ENCODE results near the gene SALL3.

DNA sequence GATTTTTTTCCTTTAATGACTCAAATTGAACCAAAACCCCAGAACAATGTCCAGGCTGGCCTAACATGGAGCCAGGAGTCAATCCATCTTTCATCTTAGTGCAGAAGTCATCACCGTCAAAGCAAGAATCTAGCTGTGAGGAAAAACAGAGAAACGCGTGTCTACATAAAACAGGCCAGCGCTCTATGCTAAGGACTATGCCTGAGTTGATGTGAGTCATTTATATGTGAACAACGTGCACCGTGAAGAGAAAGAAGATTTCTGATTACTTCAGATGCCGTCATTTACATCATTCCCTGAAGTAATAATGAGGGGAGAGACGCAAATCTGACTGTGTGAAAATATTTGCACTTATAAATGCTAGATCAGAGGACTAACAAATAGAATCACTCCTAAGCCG, 34.0 kb upstream of the SALL3 start:
- TF ChIP-seq, protein P1, sequence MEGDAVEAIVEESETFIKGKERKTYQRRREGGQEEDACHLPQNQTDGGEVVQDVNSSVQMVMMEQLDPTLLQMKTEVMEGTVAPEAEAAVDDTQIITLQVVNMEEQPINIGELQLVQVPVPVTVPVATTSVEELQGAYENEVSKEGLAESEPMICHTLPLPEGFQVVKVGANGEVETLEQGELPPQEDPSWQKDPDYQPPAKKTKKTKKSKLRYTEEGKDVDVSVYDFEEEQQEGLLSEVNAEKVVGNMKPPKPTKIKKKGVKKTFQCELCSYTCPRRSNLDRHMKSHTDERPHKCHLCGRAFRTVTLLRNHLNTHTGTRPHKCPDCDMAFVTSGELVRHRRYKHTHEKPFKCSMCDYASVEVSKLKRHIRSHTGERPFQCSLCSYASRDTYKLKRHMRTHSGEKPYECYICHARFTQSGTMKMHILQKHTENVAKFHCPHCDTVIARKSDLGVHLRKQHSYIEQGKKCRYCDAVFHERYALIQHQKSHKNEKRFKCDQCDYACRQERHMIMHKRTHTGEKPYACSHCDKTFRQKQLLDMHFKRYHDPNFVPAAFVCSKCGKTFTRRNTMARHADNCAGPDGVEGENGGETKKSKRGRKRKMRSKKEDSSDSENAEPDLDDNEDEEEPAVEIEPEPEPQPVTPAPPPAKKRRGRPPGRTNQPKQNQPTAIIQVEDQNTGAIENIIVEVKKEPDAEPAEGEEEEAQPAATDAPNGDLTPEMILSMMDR (IDR thresholded peaks at IDR 0.05) = no peak
- no peak for TF ChIP-seq POLR2A (IDR thresholded peaks at IDR 0.05)
- no peak for TF ChIP-seq EP300 (IDR thresholded peaks at IDR 0.05)

Data from suprapubic skin (tissue), 3 donors.